ENCODE data around the gene MAPRE2. TPM values are rescaled to one million over a fixed set of nuclear protein-coding genes. Genes with fewer than 3 reads are reported as not detected.

MAPRE2 gene
- total RNA-seq, 1 experiment from 2014 or later = 2.8 TPM

GRCh38 chr18:35089891-35090550 is 48.8 kb downstream of the MAPRE2 start:
- POLR2A ChIA-PET (ENCODE audit: unreplicated experiment) = no interaction called here
- intact Hi-C loops (cut with micrococcal nuclease) = no loop called here
- H3K4me3 ChIP-seq (ENCODE audit: low read length) = no peak overlapping the region
- no peaks in the 10 kb centered on the region for H3K27me3 ChIP-seq (ENCODE audit: low read length)
- H3K36me3 ChIP-seq (ENCODE audit: low read depth, low read length) = no peaks in the 10 kb centered on the region
- no peaks in the 10 kb centered on the region for H3K9me3 ChIP-seq (ENCODE audit: low read length)
- H3K9me2 ChIP-seq (replicated peaks; ENCODE audit: low read length) = no peaks in the 10 kb centered on the region
- CTCF ChIA-PET = no interaction called here
- H4K20me1 ChIP-seq (ENCODE audit: low read length) = no peaks in the 10 kb centered on the region
- ATAC-seq = no peak
- no TSS peak for BruUV-seq (replicated peaks)
- H3K4me1 ChIP-seq (ENCODE audit: insufficient read depth, low read length) = no peaks in the 10 kb centered on the region
- no peak overlapping the region for H3K27ac ChIP-seq (ENCODE audit: low read length)
- no peak overlapping the region for H3K9ac ChIP-seq (ENCODE audit: low read length)
- H3K79me2 ChIP-seq (ENCODE audit: low read length) = no peaks in the 10 kb centered on the region
- TF ChIP-seq EZH2 (IDR thresholded peaks at IDR 0.05; ENCODE audit: low read length, unreplicated experiment) = no peak
- TF ChIP-seq, protein P1, sequence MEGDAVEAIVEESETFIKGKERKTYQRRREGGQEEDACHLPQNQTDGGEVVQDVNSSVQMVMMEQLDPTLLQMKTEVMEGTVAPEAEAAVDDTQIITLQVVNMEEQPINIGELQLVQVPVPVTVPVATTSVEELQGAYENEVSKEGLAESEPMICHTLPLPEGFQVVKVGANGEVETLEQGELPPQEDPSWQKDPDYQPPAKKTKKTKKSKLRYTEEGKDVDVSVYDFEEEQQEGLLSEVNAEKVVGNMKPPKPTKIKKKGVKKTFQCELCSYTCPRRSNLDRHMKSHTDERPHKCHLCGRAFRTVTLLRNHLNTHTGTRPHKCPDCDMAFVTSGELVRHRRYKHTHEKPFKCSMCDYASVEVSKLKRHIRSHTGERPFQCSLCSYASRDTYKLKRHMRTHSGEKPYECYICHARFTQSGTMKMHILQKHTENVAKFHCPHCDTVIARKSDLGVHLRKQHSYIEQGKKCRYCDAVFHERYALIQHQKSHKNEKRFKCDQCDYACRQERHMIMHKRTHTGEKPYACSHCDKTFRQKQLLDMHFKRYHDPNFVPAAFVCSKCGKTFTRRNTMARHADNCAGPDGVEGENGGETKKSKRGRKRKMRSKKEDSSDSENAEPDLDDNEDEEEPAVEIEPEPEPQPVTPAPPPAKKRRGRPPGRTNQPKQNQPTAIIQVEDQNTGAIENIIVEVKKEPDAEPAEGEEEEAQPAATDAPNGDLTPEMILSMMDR (conservative IDR thresholded peaks at IDR 0.05; ENCODE audit: low read depth, low read length) = no peak
- TF ChIP-seq EZH2phosphoT487 (IDR thresholded peaks at IDR 0.05; ENCODE audit: borderline replicate concordance, low read length) = no peak
- no peak for DNase-seq
- H3K4me2 ChIP-seq (ENCODE audit: low read length) = no peak overlapping the region
- no peak overlapping the region for H2AFZ ChIP-seq (ENCODE audit: low read length)
- H3F3A ChIP-seq (ENCODE audit: low read length, unreplicated experiment) = no peaks in the 10 kb centered on the region

GRCh38 chr18:35091841-35092240 is 50.6 kb downstream of the MAPRE2 start:
- BruUV-seq (replicated peaks) = no TSS peak

More at GRCh38 chr18:35091841-35092240, 50.6 kb downstream of the MAPRE2 start:
- no peaks in the 10 kb centered on the region for H3K4me1 ChIP-seq (ENCODE audit: insufficient read depth, low read length)
- no peaks in the 10 kb centered on the region for H3K36me3 ChIP-seq (ENCODE audit: low read depth, low read length)
- ChIA-PET CTCF (no interaction called here), POLR2A (ENCODE audit: unreplicated experiment) (no interaction called here)
- no peaks in the 10 kb centered on the region for H3F3A ChIP-seq (ENCODE audit: low read length, unreplicated experiment)
- H3K9ac ChIP-seq (ENCODE audit: low read length) = no peak overlapping the region
- no peaks in the 10 kb centered on the region for H4K20me1 ChIP-seq (ENCODE audit: low read length)
- H3K4me3 ChIP-seq (ENCODE audit: low read length) = no peak overlapping the region
- H2AFZ ChIP-seq (ENCODE audit: low read length) = no peak overlapping the region
- no peaks in the 10 kb centered on the region for H3K9me2 ChIP-seq (replicated peaks; ENCODE audit: low read length)
- no peak overlapping the region for H3K4me2 ChIP-seq (ENCODE audit: low read length)
- no peaks in the 10 kb centered on the region for H3K79me2 ChIP-seq (ENCODE audit: low read length)
- intact Hi-C loops (cut with micrococcal nuclease) = no loop called here
- H3K27ac ChIP-seq (ENCODE audit: low read length) = no peak overlapping the region
- no peaks in the 10 kb centered on the region for H3K27me3 ChIP-seq (ENCODE audit: low read length)
- H3K9me3 ChIP-seq (ENCODE audit: low read length) = no peaks in the 10 kb centered on the region
- ATAC-seq (no peak), DNase-seq (no peak)
- TF ChIP-seq EZH2 (IDR thresholded peaks at IDR 0.05; ENCODE audit: low read length, unreplicated experiment) = no peak
- TF ChIP-seq, protein P1 (conservative IDR thresholded peaks at IDR 0.05; ENCODE audit: low read depth, low read length) = no peak
- no peak for TF ChIP-seq EZH2phosphoT487 (IDR thresholded peaks at IDR 0.05; ENCODE audit: borderline replicate concordance, low read length)
